ENCODE measurements around the gene ZFP92.

ZFP92 gene

DNA sequence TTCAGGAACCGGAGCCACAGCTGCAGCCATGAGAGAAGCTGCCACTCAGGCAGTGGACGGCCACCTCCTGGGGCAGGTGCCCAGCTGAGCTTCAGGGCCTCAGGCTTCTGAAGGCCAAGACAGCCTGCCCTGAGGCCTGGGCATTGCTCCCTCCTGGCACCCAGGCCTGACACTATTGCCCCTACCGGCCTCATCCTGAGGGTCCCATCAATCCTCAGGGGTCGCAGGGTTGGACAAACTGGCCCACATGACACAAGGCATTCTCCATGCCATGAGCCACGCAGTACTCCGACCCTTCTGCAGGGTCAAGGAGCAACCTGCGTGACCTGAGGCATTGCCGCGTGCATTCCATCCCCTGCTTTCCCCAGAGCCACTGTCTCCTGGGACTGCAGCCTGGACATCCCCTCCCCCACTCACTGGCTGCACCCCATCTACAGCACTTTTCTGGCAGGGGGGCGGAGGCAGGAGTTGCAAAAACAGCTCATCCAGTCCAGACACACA, 3.0 kb upstream of the ZFP92 start:
- DNase-seq (ENCODE audit: low read depth in 1 of 2, low spot score in 1 of 2), result no peak

DNA sequence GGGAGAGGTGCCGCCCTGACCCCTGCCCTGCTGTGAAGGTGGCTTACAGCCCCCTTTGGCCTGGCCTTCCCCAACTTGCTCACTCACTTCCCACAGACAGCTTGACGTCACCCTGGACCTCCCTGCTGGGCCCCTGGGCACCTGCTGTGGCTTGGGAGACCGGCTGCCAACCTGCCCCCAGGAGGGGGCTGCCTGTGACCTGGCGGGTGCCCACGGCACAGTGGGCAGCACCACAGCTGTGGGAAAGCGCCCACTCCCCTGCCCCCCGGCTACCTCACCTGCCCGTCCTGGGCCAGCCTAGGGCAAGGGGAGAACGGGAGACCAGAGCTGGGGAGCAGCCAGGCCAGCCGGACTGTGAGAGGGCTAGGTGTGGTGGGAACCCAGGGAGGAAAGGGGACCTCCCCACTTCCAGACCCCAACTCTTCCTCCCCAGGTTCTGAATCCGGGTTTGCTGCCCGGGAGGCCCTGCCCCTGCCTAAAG, 2.4 kb upstream of the ZFP92 start:
- DNase-seq (ENCODE audit: low read depth in 1 of 2, low spot score in 1 of 2), result no peak

DNA sequence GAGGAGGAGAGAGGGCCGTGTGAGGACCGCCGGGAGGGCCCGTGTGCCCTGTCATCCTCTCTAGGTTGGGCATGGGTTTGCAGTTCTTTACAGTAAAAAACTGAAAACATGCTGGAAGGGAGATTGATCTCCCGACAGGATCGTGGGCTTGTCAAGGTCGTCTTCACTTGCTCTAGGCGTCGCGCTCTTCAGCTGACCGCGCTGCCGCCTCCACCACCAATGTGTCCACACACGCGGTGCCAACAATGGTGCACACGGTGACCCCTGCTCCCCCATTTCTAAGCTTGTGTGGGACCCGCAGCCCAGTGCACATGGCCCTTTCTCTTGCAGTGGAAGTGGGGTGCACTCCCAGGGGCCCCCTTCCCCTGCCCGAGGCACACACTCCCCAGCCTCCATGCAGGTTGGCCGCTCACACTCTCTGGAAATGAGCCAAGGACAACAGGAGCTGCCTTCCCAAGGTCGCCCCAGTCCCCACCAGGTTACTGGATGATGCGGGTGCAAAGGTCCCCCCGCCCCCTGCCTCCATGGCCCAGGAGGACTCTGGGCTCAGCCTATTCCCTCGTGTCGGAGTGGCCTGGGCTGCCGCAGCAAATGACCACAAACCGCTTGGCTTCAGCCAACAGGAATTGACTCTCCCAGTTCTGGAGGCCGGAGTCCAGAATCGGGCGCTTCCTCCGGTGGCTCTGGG, 1.7 kb upstream of the ZFP92 start:
- no peak for DNase-seq (ENCODE audit: low read depth in 1 of 2, low spot score in 1 of 2)

DNA sequence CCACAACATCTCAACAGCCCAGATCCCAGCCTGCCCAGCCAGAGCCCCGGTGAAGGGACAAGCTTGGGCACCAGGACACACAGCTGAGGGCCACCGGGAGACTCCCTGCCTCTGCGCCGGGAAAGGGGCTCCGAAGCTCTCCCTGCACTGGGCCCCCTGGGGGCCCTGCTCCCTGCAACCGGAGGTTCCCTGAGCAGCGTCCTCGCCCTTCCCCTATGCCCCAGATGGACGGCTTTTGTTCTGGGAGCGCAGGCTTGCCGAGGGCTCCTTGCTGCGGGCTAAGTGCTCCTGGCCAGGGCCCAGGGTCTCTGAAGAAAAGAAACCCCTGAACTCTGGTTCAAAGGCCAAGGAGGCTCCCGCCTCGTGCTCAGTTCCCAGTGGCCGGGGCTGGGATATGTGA, 899 bp upstream of the ZFP92 start:
- DNase-seq (ENCODE audit: low read depth in 1 of 2, low spot score in 1 of 2), result no peak

DNA sequence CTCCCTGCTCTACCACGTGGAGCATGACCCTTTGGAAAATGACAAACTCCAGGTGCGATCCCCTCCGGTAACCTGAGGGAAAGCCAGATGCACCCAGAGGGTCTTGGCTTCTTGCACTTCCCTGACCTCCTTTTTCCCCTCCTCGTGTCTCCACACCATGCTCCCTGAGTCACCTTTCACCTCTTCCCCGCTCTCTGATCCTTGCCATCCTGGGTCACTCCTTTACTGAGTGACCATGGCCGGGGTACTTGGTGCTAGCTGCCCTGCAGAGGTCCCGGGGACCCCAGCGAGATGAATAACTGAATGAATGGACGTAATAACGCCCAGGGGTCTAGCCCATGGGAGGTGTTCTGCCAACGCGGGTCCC, 401 bp upstream of the ZFP92 start:
- no peak for DNase-seq (ENCODE audit: low read depth in 1 of 2, low spot score in 1 of 2)

DNA sequence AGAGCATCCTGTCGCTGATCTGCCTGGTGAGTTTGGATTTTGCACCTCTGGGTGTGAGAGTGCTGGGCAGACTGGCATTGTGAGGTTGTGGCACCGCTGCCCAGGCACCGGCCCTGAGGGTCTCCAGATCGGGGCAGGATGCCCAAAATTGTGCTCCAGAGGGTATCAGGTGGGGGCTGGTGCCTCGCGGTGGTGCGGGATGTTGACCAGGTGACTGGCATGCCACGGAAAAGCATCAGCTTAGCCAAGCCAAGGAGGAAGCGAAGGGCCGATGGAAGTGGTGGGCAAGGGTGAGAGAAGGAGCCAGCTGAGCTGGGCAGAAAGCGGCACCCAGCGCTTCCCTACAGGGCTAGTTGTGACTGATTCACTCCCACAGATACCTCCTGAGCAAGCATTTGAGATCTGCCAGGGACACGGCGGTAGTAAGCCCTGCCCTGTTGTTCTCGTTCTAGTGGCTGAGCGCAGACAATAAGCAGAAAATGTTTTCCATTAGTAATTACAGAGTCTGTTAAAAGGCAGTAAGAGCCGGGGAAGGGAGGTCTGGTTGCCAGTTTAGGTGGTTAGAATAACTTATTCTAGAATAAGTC, 809 bp downstream of the ZFP92 start:
- no peak for DNase-seq (ENCODE audit: low read depth in 1 of 2, low spot score in 1 of 2)

DNA sequence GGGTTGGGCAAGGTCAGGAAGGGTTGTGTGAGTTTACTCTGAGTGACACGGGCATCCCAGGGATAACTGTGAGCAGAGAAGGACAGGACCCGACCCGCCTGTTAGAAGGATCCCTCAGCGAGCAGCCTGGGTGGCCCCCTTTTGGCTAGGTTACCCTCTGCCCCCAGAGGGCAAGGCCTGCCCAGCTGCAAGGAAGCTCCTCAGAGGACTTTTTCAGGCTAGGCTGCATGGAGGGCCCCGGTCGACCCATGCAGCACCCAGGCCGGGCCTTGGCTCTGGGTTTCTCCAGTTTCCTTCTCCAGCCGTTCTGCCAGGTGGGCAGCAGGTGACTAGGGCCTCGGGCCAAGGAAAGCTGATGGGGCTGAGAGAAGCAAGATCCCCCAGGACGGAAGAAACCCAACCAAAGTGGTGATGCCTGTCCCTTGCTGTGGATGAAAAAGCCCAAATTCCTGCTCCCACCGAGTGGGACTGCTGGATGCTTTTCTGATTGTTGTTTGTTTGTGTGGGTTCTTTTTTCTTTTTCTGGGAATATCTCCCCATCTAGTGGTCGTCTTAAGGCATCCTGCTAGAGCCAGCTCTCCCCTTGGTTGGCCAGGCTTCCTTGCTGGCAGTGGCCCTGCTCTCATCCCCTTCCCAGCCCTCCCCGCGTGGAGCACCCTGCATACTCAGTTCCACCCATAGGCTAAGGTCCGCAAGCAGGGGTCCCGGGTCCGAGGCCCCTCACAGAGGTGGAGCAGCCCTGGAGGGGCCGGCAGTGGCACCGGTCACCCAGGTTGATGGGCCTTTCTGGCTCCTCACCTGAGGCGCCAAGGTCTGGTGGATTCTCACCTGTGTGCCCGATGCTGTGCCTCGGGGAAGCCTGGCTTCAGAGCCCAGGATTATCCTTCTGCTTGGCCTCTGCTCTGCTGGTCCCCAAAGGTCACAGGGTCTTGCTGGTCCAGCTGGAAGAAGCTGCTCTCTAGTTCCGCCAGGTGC, 1.8 kb downstream of the ZFP92 start:
- DNase-seq (ENCODE audit: low read depth in 1 of 2, low spot score in 1 of 2), result no peak

DNA sequence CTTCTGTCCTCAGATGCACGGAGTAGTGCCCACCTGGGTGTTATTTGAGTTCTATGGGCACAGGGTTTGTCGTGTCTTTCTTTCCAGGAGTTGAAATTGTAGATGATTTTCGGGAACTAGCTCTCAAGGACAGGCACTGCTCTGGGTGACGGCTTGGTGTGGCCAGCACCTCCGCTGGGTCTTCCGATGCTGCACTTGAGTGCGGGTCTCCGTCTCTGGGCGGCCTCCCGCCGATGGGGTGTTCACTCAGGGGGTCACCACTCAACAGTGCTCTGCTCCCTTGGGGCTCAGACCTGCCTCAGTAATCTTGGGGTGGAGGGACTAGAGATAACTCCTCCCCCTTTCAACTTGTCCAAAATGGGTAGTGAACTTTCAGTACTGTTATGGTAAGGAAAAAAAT, 2.5 kb downstream of the ZFP92 start:
- DNase-seq (ENCODE audit: low read depth in 1 of 2, low spot score in 1 of 2), result no peak

DNA sequence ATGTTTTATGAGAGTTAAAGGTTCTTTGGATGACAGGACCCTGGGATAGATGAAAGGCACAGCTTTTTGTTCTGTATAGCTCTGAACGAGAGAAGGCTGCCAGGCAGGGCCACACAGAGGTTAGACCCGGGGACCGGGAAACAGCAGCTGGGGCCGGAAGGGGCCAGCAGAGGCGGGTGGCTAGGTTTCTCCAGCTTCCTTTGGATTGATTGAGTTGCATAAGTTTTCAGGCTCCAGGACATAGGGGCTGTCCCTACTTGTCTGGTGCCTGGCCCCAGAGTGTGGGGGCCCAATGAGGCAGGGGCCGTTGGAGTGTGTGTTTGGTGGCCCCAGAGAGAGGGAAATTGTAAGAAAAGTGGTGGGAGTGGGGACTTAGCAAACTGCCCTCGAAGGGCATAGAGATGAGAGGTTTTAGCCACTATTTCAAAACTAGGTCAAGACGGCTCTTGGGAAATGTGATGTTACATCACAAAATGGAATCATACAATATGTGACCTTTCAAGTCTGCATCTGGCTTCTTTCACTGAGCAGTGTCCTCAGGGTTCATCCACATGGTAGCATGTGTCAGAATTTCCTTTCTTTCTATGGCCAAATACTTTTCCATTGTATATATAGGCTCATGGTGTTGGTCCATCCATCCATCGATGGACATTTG, 3.7 kb downstream of the ZFP92 start:
- DNase-seq (ENCODE audit: low read depth in 1 of 2, low spot score in 1 of 2), result no peak

DNA sequence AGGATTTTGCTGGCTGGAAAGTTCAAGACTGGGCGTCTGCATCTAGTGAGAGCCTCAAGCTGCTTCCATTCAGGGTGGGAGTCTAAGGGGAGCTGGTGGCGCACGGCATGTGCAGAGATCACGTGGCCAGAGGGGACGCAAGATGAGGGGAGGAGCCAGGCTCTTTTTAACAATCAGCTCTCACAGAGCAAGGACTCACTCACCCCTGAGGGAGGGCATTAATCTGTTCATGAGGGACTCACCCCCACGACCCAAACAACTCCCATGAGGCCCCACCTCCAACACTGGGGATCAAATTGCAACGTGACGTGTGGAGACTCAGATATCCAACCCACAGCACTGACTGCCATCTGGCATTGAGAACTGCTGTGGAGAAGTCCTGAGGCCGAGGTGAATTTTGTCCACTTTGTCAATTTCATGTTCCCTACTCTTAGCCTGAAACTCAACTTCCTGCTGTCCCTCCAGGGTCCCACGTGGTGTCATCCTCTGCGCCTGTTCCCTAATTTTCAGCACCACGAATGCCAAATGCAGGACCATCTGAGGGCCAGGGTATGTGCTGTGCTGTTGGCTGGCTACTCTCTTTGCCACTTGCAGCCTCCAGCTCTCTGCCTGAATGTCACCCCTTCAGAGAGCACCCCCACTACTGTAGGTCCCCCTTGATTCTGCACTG, 5.6 kb downstream of the ZFP92 start:
- DNase-seq (ENCODE audit: low read depth in 1 of 2, low spot score in 1 of 2), result no peak

DNA sequence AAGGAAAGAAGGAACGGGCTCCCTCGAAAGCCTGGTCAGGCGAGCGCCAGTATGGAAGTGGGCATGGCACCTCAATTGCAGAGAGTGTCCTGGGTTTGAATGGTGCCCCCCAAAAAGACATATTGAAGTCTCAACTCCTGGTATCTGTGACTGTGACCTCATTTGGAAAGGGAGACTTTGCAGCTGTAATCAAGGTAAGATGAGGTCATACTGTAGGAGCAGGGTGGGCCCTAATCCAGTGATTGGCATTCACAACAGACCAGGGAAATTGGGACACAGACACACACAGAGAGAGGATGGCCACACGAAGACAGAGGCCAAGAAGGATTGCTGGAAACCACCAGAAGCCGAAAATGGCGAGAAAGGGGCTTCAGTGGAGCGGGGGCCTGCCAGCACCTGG, 6.4 kb downstream of the ZFP92 start:
- no peak for DNase-seq (ENCODE audit: low read depth in 1 of 2, low spot score in 1 of 2)

DNA sequence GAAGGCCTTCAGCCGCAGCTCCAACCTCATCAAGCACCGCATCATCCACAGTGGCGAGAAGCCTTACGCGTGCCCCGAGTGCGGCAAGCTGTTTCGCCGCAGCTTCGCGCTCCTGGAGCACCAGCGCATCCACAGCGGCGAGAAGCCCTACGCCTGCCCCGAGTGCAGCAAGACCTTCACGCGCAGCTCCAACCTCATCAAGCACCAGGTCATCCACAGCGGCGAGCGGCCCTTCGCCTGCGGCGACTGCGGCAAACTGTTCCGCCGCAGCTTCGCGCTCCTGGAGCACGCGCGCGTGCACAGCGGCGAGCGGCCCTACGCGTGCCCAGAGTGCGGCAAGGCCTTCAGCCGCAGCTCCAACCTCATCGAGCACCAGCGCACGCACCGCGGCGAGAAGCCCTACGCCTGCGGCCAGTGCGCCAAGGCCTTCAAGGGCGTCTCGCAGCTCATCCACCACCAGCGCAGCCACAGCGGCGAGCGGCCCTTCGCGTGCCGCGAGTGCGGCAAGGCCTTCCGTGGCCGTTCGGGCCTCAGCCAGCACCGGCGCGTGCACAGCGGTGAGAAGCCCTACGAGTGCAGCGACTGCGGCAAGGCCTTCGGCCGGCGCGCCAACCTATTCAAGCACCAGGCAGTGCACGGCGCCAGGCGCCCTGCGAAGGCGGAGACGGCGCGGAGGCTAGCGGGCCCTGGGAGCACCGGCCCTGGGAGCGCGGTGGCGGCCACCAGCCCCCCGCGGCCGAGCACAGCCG, 9.8 kb downstream of the ZFP92 start:
- no peak for DNase-seq (ENCODE audit: low read depth in 1 of 2, low spot score in 1 of 2)

DNA sequence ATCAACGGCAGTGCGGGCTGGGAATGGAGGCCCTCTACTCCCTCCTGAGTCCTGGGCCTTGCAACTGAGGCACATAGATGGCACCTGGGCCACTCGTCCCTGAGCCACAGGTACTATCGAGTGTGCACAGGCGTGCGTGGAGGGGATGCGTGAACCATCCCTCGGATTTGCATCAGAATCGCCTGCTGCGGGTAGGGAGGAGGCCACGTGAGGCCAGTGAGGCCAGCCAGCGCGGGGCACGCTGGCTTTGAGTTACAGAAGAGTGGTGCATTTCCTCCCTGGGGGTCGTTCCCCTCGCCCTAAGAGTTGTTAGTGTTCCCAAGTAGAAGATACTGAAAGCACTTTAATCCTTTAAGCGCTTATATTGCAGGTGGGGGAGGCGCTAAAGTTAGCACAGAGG, 10.6 kb downstream of the ZFP92 start:
- no peak for DNase-seq (ENCODE audit: low read depth in 1 of 2, low spot score in 1 of 2)

DNA sequence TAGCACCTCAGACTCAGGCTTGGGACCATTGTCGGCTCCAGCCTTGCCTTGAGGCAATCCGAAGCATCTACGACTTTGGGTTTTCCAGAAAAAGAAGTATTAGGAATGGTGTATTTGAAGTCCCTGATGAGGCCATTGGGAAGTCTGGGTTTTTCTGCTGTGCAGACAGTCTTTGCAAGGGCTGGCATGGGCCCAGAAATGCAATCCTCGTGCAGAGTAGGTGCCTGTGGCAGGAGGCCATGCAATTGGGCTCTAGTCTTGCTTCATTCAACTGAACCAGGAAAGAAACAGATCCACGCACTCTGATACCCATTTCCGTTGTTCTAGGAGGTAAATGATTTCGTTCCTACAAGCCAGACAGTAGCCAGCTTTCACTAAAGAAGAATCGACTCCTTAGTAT, 12.4 kb downstream of the ZFP92 start:
- no peak for DNase-seq (ENCODE audit: low read depth in 1 of 2, low spot score in 1 of 2)

DNA sequence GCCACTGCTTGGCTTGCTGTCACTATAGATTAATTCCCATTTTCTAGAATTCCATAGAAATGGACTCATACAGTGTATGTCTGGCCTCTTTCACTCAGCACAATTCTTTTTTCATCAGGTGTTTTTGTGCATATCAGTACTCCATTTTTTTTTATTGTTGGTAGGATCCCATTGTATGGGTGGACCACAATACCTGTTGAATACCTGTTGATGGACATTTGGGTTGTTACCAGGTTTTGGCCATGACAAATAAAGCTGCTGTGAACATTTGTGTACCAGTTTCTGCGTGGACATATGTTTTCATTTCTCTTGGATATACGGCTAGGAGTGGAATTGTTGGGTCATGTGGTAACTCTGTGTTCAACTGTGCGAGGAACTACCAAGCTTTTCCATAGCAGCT, 14.9 kb downstream of the ZFP92 start:
- no peak for DNase-seq (ENCODE audit: low read depth in 1 of 2, low spot score in 1 of 2)

DNA sequence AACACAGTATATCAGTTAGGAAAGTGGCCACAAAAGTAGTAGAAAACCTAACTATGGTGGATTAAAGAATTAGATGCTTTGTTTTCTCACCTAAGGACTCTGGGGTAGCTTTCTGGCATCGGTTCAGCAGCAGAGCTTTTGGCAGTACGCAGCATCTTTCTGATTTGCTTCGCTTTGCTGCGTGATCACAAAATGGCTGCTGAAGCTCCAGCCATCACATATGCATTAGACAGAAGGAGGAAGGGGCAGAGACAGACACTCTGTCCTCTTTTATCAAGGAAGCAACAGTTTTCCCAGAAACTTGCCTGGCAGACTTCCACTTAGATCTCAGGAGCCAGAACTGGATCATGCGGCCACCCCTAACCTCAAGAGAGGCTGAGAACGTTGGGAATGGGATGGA, 19.5 kb downstream of the ZFP92 start:
- DNase-seq (ENCODE audit: low read depth in 1 of 2, low spot score in 1 of 2), result no peak

DNA sequence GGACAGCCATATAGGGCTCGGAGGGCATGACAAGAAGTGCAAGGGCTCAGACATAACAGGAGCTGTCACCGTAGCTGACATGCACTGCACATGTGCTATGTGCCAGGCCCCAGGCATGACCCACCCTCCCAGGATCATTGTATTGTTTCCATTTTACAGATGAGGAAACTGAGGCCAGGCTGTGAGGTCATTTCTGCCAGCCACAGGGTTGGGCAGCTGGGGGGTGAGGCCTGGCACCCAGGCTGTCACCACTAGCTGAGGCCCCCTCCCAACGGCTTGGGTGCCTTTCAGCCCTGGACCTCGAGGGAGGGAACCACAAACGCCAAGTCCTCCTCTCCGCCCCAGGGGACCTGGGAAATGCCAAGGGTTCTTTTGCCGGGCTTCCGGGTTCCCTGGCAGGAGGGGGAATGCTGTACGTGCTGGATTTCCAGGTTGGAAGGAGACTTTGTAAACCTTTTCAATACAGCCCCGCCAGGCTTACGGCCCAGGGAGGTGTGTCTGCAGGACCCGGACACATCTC, 21.9 kb downstream of the ZFP92 start:
- DNase-seq (ENCODE audit: low read depth in 1 of 2, low spot score in 1 of 2), result no peak

DNA sequence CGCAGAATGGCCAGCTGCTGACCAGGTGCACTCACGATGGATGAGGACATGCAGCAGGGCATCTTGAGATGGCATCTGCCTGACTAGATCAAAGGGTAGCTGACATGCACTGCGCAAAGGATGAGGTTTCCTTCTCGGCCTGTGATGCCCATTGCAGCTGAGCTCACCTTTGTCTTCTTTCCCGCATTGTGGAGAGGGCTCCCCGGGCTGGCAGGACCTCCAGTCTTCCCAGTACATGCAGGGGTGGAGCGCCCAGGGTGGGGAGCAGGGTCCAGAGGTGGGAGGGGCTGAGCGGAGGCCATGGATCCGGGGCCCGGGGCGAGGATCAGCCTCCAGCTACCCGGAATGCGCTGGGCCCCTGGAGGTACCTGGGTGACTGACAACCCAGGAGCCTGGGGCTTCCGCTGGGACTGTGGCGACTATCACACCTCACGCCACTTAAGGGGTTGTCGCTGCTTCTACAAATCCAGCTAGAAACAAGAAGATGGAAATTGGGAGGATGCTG, 22.6 kb downstream of the ZFP92 start:
- no peak for DNase-seq (ENCODE audit: low read depth in 1 of 2, low spot score in 1 of 2)

DNA sequence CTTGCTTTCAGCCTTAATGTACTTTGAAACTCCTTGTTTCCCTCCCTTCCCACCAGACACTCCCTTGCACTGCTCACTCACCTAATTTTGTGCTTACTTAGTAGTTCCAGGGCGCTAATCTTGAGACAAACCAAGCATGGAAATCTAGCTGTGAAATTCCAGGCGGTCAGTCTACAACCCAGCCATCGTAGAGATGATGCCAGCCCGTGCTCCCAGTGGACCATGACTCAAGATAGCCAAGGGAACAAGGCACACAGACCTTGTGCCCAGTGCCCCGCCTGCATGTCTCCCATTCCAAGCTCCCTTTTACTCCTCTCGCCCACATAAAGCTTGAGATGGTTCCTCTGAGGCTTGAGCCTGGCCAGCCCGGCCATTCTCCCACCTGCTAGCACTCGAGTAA, 23.5 kb downstream of the ZFP92 start:
- no peak for DNase-seq (ENCODE audit: low read depth in 1 of 2, low spot score in 1 of 2)

DNA sequence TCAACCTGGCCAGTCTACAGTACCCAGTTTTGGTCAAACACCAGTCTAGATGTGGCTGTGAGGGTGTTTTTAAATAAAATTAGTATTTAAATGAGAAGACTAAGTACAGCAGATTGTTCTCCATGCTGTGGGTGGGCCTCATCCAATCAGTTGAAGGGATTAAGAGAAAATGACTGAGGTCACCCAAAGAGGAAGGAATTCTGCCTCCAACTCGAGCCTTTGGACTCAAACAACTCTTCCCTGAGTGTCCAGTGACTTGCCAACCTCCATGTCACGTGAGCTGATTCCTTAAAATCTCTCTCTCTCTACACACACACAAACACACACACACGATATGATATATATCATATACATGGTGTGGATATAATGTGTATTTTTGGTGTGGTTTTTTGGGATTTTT, 24.6 kb downstream of the ZFP92 start:
- no peak for DNase-seq (ENCODE audit: low read depth in 1 of 2, low spot score in 1 of 2)
